M059J (cell line): Measurements from ENCODE around the gene TMEM8B. TPM values are rescaled to one million over a fixed set of nuclear protein-coding genes. Genes with fewer than 3 reads are reported as not detected.
"Not testable (repeated sequence)": the region's sequence is repeated elsewhere in the genome, so short reads cannot be mapped to it uniquely, and the experiment has no call there.

Experiments used
- DNase-seq: peaks from one replicate; pipeline ENCODE4 v3.0.0-alpha.2; 2012; ENCODE audit warnings: low read depth
- total RNA-seq: library from RNA; depleted of rRNA; stranded (reverse); fragments of >200 nt; shearing (Covaris generic); gene quantifications from 2 replicates; pipeline ENCODE4 v1.2.3, GENCODE V29; 2014; rRNA removed

The TMEM8B gene
- total RNA-seq, 1 experiment from 2014 or later, result 4.2 TPM

DNA sequence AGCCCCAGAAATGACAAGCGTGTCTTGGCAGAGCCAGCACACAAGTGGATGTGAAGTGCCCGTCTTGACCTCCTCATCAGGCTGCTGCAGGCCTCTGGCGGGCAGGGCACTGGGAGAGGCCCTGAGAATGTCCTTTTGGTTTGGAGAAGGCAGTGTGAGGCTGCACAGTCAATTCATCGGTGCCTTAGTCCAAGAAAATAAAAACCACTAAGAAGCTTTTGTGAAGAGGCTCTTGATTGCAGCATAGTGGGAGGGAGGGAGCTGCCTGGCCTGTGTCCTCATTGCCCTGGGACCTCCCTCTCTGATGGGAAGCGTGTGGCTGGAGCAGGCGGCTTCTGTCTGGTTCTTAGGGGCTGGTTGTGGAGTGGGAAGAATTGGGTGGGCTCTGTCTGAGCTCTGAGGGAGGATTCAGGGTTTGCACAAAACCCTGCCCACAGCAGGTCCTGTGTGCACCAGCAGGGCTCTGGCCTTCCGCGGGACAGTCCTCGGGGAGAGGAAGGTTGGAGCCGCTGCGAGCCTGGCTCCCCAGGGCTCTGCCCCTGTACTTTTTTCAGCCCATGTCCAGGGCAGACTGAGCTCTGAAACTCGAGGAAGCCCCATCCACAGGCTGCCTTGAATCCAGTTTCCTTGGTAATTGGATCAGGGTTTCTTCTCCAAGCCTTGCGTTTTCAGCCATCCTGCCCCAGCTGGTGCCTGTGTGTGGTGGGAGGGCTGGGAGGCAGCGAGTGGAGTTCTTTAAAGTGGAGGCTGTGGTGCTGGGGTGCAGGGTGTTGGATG is 78.1 kb downstream of the TMEM8B start:
- DNase-seq, result peak; percentile 85

DNA sequence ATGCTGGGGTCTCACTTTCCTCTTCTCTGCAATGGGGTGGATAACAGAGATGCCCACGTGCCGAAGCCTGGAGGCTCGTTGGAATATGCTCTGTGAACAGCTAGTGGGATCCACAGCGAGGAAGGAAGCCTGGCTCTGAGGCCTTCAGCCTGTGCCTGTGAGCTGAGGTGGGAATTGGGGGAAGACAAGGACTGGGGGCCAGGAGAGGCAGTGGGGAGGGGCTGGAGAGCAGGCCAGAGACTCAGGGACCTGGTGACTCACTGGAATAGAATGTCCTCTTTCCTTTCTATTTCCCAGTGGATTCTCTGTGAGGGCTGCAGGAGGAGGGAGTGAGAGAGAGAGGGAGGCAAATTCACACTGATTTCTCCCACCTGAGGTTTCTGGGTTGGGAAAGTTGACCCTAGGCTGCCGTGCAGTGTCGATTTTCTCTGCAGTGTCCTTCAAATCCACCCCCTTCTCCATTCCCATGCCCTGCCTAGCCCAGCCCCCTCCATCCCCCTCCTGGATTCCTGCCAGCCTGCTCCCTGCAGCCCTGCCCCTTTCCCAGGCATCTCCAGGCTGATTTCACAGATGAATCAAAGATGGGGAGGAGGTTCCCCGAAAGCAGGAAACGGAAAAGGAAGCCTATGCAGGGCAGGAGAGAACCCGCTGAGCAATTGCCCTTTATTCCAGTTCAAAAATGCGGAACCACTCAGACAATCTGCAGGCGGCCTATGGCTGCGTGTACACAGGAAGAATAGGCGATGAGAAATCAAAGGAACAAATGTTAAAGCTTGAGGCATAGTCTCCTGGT is 78.9 kb downstream of the TMEM8B start:
- peak; percentile 98 for DNase-seq

DNA sequence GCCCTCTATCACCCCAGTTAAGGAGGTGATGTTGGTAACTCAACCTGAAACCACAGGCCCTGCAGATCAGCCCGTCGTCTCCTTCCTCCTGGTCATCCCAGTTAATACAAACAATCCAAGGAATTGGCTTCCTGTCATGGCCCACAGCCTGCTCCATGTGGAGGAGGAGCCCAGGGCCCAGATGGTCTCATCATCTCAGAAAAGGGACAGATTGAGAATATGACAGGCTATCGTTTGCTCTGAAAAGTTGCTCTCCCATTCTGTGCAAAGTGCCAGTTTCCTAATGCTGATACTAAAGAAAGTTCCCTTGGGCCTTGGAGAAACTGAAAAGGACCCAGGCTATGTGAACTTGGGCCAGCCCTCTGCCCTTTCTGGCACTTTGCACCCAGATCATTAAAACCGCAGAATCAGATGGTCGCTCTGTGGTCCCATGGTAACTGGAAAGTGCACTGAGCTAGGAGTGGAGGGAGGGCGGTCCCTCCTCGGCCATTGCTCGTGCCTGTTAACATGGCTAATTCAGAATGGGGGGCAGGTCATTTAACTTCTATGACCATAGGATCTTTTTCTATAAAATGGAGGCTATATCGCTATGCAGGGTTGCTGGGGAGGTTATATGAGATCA is 79.6 kb downstream of the TMEM8B start:
- DNase-seq, result no peak

DNA sequence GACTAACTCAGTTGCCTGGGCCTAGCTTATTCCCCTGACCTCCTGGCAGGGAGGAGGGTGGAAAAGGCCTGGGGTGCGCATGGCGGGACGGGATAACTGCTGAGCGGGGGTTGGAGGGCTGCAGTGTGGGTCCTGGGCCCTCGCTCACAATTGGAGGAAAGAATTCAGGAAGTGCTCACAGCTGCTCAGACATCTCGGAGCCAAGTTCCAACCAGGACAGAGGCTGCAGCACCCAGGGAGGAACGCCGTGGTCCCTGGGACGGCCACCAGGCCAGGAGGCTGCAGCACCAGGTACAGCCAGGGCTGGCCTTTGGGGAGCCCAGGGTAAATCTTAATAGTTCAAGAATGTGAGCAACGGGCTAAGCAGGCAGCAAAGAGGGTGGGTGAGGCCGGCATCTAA is 80.2 kb downstream of the TMEM8B start, which contains the start of gene SPAAR:
Gene SPAAR (plus strand): TSS at position 217 of the 400 bp plus-strand sequence. CDS start 974 bp downstream, outside the sequence.
- no peak for DNase-seq

DNA sequence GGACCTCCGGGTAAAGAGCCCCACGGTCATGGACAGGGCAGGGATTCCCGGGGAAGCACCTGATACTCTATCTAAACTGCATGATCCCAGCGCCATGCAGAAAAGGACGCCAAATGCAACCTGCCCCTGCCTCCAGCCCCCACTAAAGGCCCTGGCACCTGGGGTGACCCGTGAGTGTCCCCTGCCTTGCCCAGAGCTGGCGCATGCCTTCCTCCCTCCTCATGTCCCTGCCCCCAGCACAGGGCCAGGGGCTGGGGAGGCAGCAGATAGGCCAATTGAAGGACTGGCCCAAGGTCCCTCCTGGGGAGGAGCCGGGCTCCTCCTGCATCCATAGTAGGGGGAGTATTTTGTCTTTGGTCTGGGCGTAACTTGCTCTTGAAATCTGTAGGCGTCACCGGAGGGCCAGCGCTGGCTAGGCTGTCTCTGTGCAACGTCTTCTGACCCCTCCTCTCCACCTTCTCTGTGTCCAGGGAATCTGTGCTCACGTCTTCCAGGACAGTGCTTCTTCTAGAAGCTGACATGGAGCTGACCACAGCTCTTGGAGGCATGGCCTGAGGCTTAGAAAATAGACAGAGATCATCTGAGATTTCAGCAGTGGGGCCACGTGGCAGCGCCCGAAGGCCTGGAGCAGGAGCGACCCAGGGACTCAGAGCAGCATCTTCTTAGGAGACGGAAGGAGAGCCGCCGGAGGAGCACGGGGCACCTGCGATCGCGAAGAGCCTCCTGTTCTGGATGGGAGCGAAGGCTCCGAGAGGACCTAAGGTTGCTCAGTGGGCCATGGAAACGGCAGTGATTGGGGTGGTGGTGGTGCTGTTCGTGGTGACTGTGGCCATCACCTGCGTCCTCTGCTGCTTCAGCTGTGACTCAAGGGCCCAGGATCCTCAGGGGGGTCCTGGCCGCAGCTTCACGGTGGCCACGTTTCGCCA is 80.9 kb downstream of the TMEM8B start:
- DNase-seq, result no peak

DNA sequence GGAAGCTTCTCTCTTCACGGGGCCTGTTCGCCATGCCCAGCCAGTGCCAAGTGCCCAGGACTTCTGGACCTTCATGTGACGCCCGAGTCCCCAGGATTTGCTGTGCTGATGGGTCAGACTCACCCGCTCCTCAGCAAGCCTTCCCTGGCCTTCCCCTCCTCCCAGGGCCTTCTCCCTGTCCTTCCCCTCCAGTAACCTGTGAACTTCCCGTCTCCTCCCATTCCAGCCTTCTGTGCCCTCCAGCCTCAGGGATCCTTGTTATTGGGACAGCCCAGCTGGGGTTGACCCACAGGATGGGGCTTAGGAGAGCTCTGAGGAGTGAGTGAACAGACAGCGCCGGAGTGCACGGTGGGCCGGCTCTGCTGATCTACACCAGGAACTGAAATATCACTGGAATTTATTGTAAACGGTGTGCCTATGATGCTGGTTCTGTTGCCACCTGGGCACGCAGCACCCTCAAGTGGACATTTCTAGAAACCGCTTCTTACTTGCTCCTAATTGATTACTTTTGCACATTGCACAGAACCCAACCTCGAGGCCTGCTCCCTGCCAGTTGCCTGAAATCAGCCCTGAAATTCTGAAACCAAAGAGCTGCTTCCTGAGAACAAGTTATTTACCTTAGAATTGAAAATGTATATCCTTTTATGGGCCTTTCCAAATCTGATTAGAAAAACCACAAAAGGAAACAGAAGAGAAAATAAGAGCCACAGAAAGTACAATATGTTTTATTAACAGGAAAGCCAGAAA is 81.8 kb downstream of the TMEM8B start:
- peak; percentile 82 for DNase-seq

DNA sequence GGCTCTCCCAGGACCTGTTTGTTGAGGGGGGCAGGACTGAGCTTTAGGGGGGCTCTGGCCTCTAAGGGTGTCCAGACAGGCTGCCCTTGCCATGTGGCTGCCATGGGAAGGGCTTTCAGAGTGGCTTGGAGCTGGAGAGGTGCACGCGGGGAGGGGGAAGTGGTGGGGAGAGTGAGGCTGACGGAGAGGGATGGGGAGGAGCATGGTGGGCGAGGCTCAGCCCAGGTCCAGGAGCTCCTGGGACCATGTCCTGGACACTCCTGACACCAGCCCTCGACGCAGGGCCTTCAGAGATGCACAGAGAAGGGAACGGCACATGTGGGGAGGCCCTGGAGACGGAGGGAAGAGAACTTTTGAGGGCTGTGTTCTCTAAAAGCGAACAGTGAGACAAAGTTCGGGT is 82.7 kb downstream of the TMEM8B start:
- DNase-seq, result no peak

DNA sequence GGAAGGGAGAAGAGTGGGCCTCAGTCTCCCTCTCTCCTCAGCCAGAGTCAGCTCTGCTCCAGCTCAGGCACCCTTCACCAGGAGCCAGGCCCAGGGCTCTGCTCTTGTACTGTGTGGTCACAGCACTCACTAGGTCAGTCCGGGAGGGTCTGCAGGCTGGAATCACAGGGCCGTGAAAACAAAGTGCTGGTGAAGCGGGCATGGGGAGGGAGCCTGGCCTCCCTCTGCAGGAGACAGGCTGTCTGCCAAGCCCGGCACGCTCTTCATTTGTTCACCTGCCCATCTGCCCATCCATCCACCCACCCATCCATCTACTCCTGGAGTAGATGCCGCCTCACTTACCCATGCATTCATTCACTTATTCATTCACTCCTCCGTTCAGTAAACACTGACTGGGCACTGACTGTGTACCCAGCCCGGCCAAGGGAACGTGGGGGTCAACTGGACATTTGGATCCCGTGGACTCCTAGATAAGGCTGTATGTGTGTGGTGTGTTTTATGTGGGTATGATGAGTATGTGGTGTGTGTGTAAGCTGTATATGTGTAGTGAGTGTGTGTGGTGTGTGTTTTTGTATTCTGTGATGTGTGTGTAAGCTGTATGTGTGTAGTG is 83.9 kb downstream of the TMEM8B start:
- no peak for DNase-seq

DNA sequence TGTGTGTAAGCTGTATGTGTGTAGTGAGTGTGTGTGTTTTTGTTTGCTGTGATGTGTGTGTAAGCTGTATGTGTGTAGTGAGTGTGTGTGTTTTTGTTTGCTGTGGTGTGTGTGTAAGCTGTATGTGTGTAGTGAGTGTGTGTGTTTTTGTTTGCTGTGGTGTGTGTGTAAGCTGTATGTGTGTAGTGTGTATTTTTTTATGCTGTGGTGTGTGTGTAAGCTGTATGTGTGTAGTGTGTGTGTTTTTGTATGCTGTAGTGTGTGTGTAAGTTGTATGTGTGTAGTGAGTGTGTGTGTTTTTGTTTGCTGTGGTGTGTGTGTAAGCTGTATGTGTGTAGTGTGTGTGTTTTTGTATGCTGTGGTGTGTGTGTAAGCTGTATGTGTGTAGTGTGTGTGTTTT is 84.4 kb downstream of the TMEM8B start:
- not testable (repeated sequence) for DNase-seq

DNA sequence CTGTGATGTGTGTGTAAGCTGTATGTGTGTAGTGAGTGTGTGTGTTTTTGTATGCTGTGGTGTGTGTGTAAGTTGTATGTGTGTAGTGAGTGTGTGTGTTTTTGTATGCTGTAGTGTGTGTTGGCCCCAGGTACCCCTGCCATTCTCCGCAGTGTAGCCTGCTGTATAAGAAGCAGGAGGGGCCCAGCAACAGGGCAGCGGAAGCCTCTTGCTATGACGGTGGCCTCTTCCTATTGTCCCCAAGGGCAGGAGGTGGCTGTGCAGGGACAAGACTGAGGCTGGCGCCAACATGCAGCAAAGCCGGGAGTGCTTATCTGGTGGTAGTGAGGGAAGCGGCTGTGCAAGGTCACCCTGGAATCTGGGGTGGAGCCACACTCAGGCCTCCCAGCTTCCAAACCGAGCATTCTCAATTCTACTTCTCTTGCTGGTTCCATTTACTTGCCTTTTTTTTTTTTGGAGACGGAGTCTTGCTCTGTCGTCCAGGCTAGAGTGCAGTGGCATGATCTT is 85.3 kb downstream of the TMEM8B start:
- DNase-seq, result peak; percentile 83

Other genes starting within 250 kb of the TMEM8B start
- 7.1 and 11.0 TPM in 2 replicates for gene TESK1, start 224.0 kb upstream of the TMEM8B start, total RNA-seq
- 0.05 and 4.1 TPM in 2 replicates for gene CD72, start 210.8 kb upstream of the TMEM8B start, total RNA-seq
- not detected in 2 replicates for gene SIT1, start 178.3 kb upstream of the TMEM8B start, total RNA-seq
- 4,274 and 18,093 TPM in 2 replicates for gene RMRP, start 171.2 kb upstream of the TMEM8B start, total RNA-seq
- gene CCDC107, start 170.9 kb upstream of the TMEM8B start, total RNA-seq, result 4.5 and 7.3 TPM in 2 replicates
- gene ARHGEF39, start 164.0 kb upstream of the TMEM8B start, total RNA-seq, result 3.0 and 5.7 TPM in 2 replicates
- 38.2 and 67.0 TPM in 2 replicates for gene CA9, start 155.3 kb upstream of the TMEM8B start, total RNA-seq
- 7.0 and 12.1 TPM in 2 replicates for gene TPM2, start 139.3 kb upstream of the TMEM8B start, total RNA-seq
- 110 and 215 TPM in 2 replicates for gene TLN1, start 97.0 kb upstream of the TMEM8B start, total RNA-seq
- 133 and 168 TPM in 2 replicates for gene CREB3, start 96.6 kb upstream of the TMEM8B start, total RNA-seq
- 19.6 and 22.2 TPM in 2 replicates for gene GBA2, start 80.0 kb upstream of the TMEM8B start, total RNA-seq
- 17.5 and 22.4 TPM in 2 replicates for gene RGP1, start 79.9 kb upstream of the TMEM8B start, total RNA-seq
- not detected in 2 replicates for gene MSMP, start 75.0 kb upstream of the TMEM8B start, total RNA-seq
- gene NPR2, start 37.6 kb upstream of the TMEM8B start, total RNA-seq, result 4.4 and 7.6 TPM in 2 replicates
- 0.86 and 2.3 TPM in 2 replicates for gene SPAG8, start 17.0 kb upstream of the TMEM8B start, total RNA-seq
- gene HINT2, start 14.2 kb upstream of the TMEM8B start, total RNA-seq, result 53.5 and 92.9 TPM in 2 replicates
- not detected in 2 replicates for gene FAM221B, start 496 bp upstream of the TMEM8B start, total RNA-seq
- gene OR13J1, start 41.2 kb downstream of the TMEM8B start, total RNA-seq, result not detected in 2 replicates
- gene HRCT1, start 77.0 kb downstream of the TMEM8B start, total RNA-seq, result 1.6 and 3.1 TPM in 2 replicates
- gene SPAAR, start 80.3 kb downstream of the TMEM8B start, total RNA-seq, result not detected in 2 replicates
- gene OR2S2, start 128.9 kb downstream of the TMEM8B start, total RNA-seq, result not detected in 2 replicates
- gene RECK, start 207.7 kb downstream of the TMEM8B start, total RNA-seq, result 10.9 and 23.7 TPM in 2 replicates